DND-41 (cell line): ENCODE measurements around the gene ADCY4.
"Not testable (repeated sequence)": the region's sequence is repeated elsewhere in the genome, so short reads cannot be mapped to it uniquely, and the experiment has no call there.

Experiments used
- EZH2 ChIP-seq: IDR thresholded peaks from 3 replicates; pipeline ENCODE4 v1.6.1; 2012; ENCODE audit warnings: borderline replicate concordance, low read depth, mild to moderate bottlenecking, moderate library complexity, low read length, inconsistent platforms; ENCODE audit not compliant: severe bottlenecking
- TF ChIP-seq, protein P1 (sequence below): IDR thresholded peaks from 2 replicates; pipeline ENCODE4 v1.5.1; 2012; ENCODE audit warnings: borderline replicate concordance, low read length, moderate library complexity, mild to moderate bottlenecking; ENCODE audit not compliant: poor library complexity, severe bottlenecking; ENCODE audit errors: extremely low read depth

DNA sequence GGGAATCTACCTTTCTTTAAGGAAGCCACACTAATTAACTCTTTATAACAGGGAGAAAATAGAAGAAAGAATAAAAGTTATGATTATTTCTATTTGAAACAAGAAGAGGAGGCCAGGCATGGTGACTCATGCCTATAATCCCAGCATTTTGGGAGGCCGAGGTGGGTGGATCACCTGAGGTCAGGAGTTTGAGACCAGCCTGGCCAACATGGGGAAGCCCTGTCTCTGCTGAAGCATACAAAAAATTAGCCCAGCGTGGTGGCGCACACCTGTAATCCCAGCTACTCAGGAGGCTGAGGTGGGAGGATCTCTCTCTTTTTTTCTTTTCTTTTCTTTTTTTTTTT, 19.6 kb upstream of the ADCY4 start:
- TF ChIP-seq, protein P1, sequence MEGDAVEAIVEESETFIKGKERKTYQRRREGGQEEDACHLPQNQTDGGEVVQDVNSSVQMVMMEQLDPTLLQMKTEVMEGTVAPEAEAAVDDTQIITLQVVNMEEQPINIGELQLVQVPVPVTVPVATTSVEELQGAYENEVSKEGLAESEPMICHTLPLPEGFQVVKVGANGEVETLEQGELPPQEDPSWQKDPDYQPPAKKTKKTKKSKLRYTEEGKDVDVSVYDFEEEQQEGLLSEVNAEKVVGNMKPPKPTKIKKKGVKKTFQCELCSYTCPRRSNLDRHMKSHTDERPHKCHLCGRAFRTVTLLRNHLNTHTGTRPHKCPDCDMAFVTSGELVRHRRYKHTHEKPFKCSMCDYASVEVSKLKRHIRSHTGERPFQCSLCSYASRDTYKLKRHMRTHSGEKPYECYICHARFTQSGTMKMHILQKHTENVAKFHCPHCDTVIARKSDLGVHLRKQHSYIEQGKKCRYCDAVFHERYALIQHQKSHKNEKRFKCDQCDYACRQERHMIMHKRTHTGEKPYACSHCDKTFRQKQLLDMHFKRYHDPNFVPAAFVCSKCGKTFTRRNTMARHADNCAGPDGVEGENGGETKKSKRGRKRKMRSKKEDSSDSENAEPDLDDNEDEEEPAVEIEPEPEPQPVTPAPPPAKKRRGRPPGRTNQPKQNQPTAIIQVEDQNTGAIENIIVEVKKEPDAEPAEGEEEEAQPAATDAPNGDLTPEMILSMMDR = not testable (repeated sequence)
- TF ChIP-seq EZH2 = not testable (repeated sequence)
